Suprapubic skin (tissue), 3 donors: ENCODE results near the gene C22orf31.

Experiments
- EP300 ChIP-seq: sonication (generic); formaldehyde crosslinking; IDR thresholded peaks from one replicate; pipeline ENCODE4 v1.6.1; 2017; ENCODE audit warnings: antibody characterized with exemption
- TF ChIP-seq, protein P1 (sequence below), 2 donors: fragments of 200-600 bp in 1 of 2; fragments of 450-650 bp in 1 of 2; sonication (generic) in 1 of 2; IDR thresholded peaks; one replicate each; pipeline ENCODE4 v1.5.1; 2016 to 2019; ENCODE audit warnings: antibody characterized with exemption in 2 of 2, mild to moderate bottlenecking in 1 of 2, moderate library complexity in 1 of 2

DNA sequence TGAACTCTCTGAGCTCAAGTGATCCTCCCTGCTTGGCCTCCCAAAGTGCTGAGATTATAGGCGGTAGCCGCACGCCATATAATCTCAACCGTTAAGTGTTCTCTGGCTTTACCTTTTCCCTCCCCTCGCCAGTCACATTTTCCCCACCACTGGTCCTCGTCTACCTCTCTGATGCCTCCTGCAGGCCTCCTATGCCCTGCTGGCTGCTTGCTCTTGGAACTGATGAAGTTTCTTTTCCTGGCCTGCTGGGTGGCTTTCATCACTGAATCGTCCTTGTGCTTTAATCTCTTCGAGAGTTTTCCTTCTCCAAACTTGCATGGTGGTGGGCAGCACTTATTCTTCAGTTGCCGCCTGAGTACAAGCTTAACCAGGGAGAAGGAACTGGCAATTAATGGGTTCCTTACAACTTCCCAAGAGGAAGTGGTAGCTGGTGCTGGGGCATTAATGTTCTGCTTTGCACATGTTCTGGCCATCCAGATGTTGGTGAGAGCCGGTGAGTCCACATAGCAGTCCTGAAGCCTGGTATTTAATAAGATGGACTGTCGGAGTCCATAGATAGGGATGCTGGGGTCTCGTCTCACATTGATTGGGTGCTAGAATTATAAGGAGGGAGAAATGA lies 1.3 kb downstream of the C22orf31 start:
- TF ChIP-seq, protein P1, sequence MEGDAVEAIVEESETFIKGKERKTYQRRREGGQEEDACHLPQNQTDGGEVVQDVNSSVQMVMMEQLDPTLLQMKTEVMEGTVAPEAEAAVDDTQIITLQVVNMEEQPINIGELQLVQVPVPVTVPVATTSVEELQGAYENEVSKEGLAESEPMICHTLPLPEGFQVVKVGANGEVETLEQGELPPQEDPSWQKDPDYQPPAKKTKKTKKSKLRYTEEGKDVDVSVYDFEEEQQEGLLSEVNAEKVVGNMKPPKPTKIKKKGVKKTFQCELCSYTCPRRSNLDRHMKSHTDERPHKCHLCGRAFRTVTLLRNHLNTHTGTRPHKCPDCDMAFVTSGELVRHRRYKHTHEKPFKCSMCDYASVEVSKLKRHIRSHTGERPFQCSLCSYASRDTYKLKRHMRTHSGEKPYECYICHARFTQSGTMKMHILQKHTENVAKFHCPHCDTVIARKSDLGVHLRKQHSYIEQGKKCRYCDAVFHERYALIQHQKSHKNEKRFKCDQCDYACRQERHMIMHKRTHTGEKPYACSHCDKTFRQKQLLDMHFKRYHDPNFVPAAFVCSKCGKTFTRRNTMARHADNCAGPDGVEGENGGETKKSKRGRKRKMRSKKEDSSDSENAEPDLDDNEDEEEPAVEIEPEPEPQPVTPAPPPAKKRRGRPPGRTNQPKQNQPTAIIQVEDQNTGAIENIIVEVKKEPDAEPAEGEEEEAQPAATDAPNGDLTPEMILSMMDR (IDR thresholded peaks at IDR 0.05) = no peak
- TF ChIP-seq EP300 = no peak
